ENCODE measurements around the gene C16orf87. TPM values are rescaled to one million over a fixed set of nuclear protein-coding genes. Genes with fewer than 3 reads are reported as not detected.

The C16orf87 gene
- total RNA-seq, 1 experiment from 2014 or later = 13.5 TPM

GRCh38 chr16:46866286-46866685 is 35.3 kb upstream of the C16orf87 start:
- ChIA-PET POLR2A (interaction anchor here (0.6 kb wide), 2 partner anchors 14 to 20 kb away, joined by 3 read pairs; no protein-coding TSS in a partner anchor), CTCF (interaction anchor here (5.9 kb wide), 1 partner anchor 14 kb away, joined by 50 read pairs; no protein-coding TSS in a partner anchor)
- intact Hi-C loops (cut with micrococcal nuclease) = no loop called here
- Mint-ChIP-seq H3K27ac (ENCODE audit: low read depth, unreplicated experiment) (no peak overlapping the region), H3K4me3 (ENCODE audit: unreplicated experiment) (no peak overlapping the region), H3K9me3 (ENCODE audit: unreplicated experiment) (no peaks in the 10 kb centered on the region), H3K36me3 (ENCODE audit: insufficient read depth, unreplicated experiment) (no peaks in the 10 kb centered on the region), H3K27me3 (ENCODE audit: insufficient read depth, unreplicated experiment) (no peaks in the 10 kb centered on the region), H3K4me1 (ENCODE audit: insufficient read depth, unreplicated experiment) (no peaks in the 10 kb centered on the region)
- no TSS peak for BruUV-seq (replicated peaks)
- TF ChIP-seq CTCF (IDR thresholded peaks at IDR 0.05; ENCODE audit: unreplicated experiment) = no peak
- no peak for DNase-seq (ENCODE audit: unreplicated experiment)

GRCh38 chr16:46862555-46863447 is 31.8 kb upstream of the C16orf87 start:
- Mint-ChIP-seq H3K4me3 (ENCODE audit: unreplicated experiment) (no peak overlapping the region), H3K27me3 (ENCODE audit: insufficient read depth, unreplicated experiment) (no peaks in the 10 kb centered on the region), H3K9me3 (ENCODE audit: unreplicated experiment) (no peaks in the 10 kb centered on the region), H3K36me3 (ENCODE audit: insufficient read depth, unreplicated experiment) (no peaks in the 10 kb centered on the region), H3K27ac (ENCODE audit: low read depth, unreplicated experiment) (peak overlapping the region; percentile 56), H3K4me1 (ENCODE audit: insufficient read depth, unreplicated experiment) (peaks cover 6% of the 10 kb centered on the region)
- no peak for DNase-seq (ENCODE audit: unreplicated experiment)
- no TSS peak for BruUV-seq (replicated peaks)
- ChIA-PET CTCF (interaction anchor here (0.6 to 5.9 kb wide), 9 partner anchors 10 to 1726 kb away, joined by 3 to 50 read pairs (median 5); no protein-coding TSS in a partner anchor), POLR2A (interaction anchor here (0.6 to 3.8 kb wide), 3 partner anchors 22 to 242 kb away, joined by 3 to 23 read pairs (median 3); partner anchors contain the start of genes GPT2 and SHCBP1)
- intact Hi-C loops (cut with micrococcal nuclease) = no loop called here
- no peak for TF ChIP-seq CTCF (IDR thresholded peaks at IDR 0.05; ENCODE audit: unreplicated experiment)

- H3K36me3 Mint-ChIP-seq (ENCODE audit: insufficient read depth, unreplicated experiment) = no peaks in the 10 kb centered on the region
- POLR2A ChIA-PET = interaction anchor here (0.6 to 1.4 kb wide), 6 partner anchors 11 to 49 kb away, joined by 3 to 6 read pairs (median 4); partner anchors contain the start of gene GPT2
- H3K4me3 Mint-ChIP-seq (ENCODE audit: unreplicated experiment) = no peak overlapping the region
- no peaks in the 10 kb centered on the region for H3K27me3 Mint-ChIP-seq (ENCODE audit: insufficient read depth, unreplicated experiment)
- peak; percentile 93 for DNase-seq (ENCODE audit: unreplicated experiment)
- BruUV-seq (replicated peaks) = no TSS peak
- no peaks in the 10 kb centered on the region for H3K9me3 Mint-ChIP-seq (ENCODE audit: unreplicated experiment)
- TF ChIP-seq CTCF (IDR thresholded peaks at IDR 0.05; ENCODE audit: unreplicated experiment) = no peak
- peaks cover 6% of the 10 kb centered on the region for H3K4me1 Mint-ChIP-seq (ENCODE audit: insufficient read depth, unreplicated experiment)
- H3K27ac Mint-ChIP-seq (ENCODE audit: low read depth, unreplicated experiment) = peak overlapping the region; percentile 52
- intact Hi-C loops (cut with micrococcal nuclease) = loop anchor here (10.0 kb wide), 1 partner anchor 1305 kb away; no protein-coding TSS in a partner anchor
- CTCF ChIA-PET = interaction anchor here (0.6 to 1.5 kb wide), 4 partner anchors 17 to 146 kb away, joined by 3 to 5 read pairs (median 4); no protein-coding TSS in a partner anchor
Measured at GRCh38 chr16:46859719-46860152, 28.8 kb upstream of the C16orf87 start.

GRCh38 chr16:46858151-46858550 is 27.2 kb upstream of the C16orf87 start:
- no peak overlapping the region for H3K4me3 Mint-ChIP-seq (ENCODE audit: unreplicated experiment)
- H3K4me1 Mint-ChIP-seq (ENCODE audit: insufficient read depth, unreplicated experiment) = peaks cover 6% of the 10 kb centered on the region
- no peaks in the 10 kb centered on the region for H3K36me3 Mint-ChIP-seq (ENCODE audit: insufficient read depth, unreplicated experiment)
- POLR2A ChIA-PET = interaction anchor here (0.6 kb wide), 1 partner anchor 27 kb away, joined by 4 read pairs; no protein-coding TSS in a partner anchor
- CTCF ChIA-PET = interaction anchor here (0.6 to 2.7 kb wide), 14 partner anchors 12 to 1390 kb away, joined by 3 to 14 read pairs (median 4); partner anchors contain the start of gene GPT2
- H3K27me3 Mint-ChIP-seq (ENCODE audit: insufficient read depth, unreplicated experiment) = no peaks in the 10 kb centered on the region
- intact Hi-C loops (cut with micrococcal nuclease) = loop anchor here (10.0 kb wide), 1 partner anchor 1307 kb away; no protein-coding TSS in a partner anchor
- DNase-seq (ENCODE audit: unreplicated experiment) = no peak
- no TSS peak for BruUV-seq (replicated peaks)
- no peak for TF ChIP-seq CTCF (IDR thresholded peaks at IDR 0.05; ENCODE audit: unreplicated experiment)
- H3K9me3 Mint-ChIP-seq (ENCODE audit: unreplicated experiment) = no peaks in the 10 kb centered on the region
- H3K27ac Mint-ChIP-seq (ENCODE audit: low read depth, unreplicated experiment) = no peak overlapping the region
